ENCODE results near the gene KDM4C.

- TF ChIP-seq CTCF (IDR thresholded peaks at IDR 0.05): no peak
- TF ChIP-seq POLR2A (IDR thresholded peaks at IDR 0.05): no peak
Observed at GRCh38 chr9:7095058-7095457, 337.3 kb downstream of the KDM4C start.

Measured in heart left ventricle (tissue), 13 donors.